Panc1 (cell line): ENCODE results near the gene KRT7. TPM values are rescaled to one million over a fixed set of nuclear protein-coding genes. Genes with fewer than 3 reads are reported as not detected.

Experiments used
- ATAC-seq: fragments of 200-7000 bp; cut with Tn5 transposase; 2 replicates; pipeline ENCODE4 v1.9.1; 2020; ENCODE audit warnings: mild to moderate bottlenecking, moderate library complexity
- BruUV-seq: library from RNA; stranded (reverse); fragments of 400-500 nt; replicated peaks from 2 replicates; lab custom pipeline; 2021; lab: Mats Ljungman, UMichigan
- CTCF ChIA-PET: fragments of 300-600 bp; sonication (Branson Sonifier 250); formaldehyde crosslinking; loops from one replicate; lab custom pipeline; 2022; ENCODE audit warnings: antibody characterized with exemption; lab: Charles Lee
- POLR2A ChIA-PET: fragments of 300-600 bp; sonication (Branson Sonifier 250); formaldehyde crosslinking; loops from one replicate; lab custom pipeline; 2022; ENCODE audit warnings: antibody characterized with exemption; lab: Charles Lee
- DNase-seq: peaks from one replicate; pipeline ENCODE4 v3.0.0-alpha.2; 2010; ENCODE audit warnings: low read depth, low spot score
- H3K27ac ChIP-seq: 2 replicates; pipeline ENCODE4 v1.5.1; 2011; ENCODE audit warnings: mild to moderate bottlenecking, low read length, inconsistent platforms
- H3K27me3 ChIP-seq: fragments of 200-500 bp; sonication (Bioruptor generic); 2 replicates; pipeline ENCODE4 v1.6.0; 2014; ENCODE audit warnings: low read length, inconsistent platforms; ENCODE audit not compliant: control insufficient read depth, insufficient read depth
- H3K36me3 ChIP-seq: fragments of 200-500 bp; sonication (Bioruptor generic); 2 replicates; pipeline ENCODE4 v1.5.1; 2014; ENCODE audit warnings: inconsistent platforms, mild to moderate bottlenecking, low read length, moderate library complexity; ENCODE audit not compliant: control insufficient read depth, insufficient read depth
- H3K4me1 ChIP-seq: 2 replicates; pipeline ENCODE4 v1.5.1; 2011; ENCODE audit warnings: inconsistent platforms, mild to moderate bottlenecking, low read length, moderate library complexity; ENCODE audit not compliant: control insufficient read depth, insufficient read depth
- H3K4me3 ChIP-seq, 2 experiments: 2 replicates each; pipeline ENCODE4 v1.5.1; 2011 to 2012; ENCODE audit warnings: low read depth in 2 of 2, low read length in 2 of 2, mild to moderate bottlenecking in 2 of 2, inconsistent platforms in 1 of 2, moderate library complexity in 1 of 2
- H3K9me3 ChIP-seq: fragments of 200-500 bp; sonication (Bioruptor generic); 2 replicates; pipeline ENCODE4 v1.5.1; 2014; ENCODE audit warnings: low read depth, mild to moderate bottlenecking, inconsistent platforms, low read length, moderate library complexity; ENCODE audit not compliant: control insufficient read depth, insufficient read depth
- POLR2AphosphoS5 ChIP-seq: IDR thresholded peaks from 2 replicates; pipeline ENCODE4 v1.6.1; 2012; ENCODE audit warnings: mild to moderate bottlenecking, low read depth, low read length, moderate library complexity
- SIN3A ChIP-seq: IDR thresholded peaks from 2 replicates; pipeline ENCODE4 v1.6.1; 2012; ENCODE audit warnings: low read depth, mild to moderate bottlenecking, low read length, moderate library complexity, borderline replicate concordance; ENCODE audit not compliant: insufficient read depth
- TCF7L2 ChIP-seq: IDR thresholded peaks from 2 replicates; pipeline ENCODE4 v1.6.1; 2011; ENCODE audit warnings: mild to moderate bottlenecking, low read depth, low read length, inconsistent platforms
- in situ Hi-C: cut with HindIII; loops from 2 replicates; pipeline ENCODE4 v1.10.0; 2016; ENCODE audit warnings: low sequenced_read_pairs, low pct_unique_long_range_greater_than_20kb
- intact Hi-C: fragments of 100-400 bp; cut with micrococcal nuclease; formaldehyde crosslinking; loops from one replicate; pipeline ENCODE4 v1.10.0; 2022; ENCODE audit not compliant: unreplicated experiment
- total RNA-seq: library from RNA; stranded (reverse); gene quantifications from one replicate; pipeline ENCODE4 v1.2.1, GENCODE V29; 2021; ENCODE audit not compliant: unreplicated experiment
- TF ChIP-seq, protein P1 (sequence below), 2 experiments: IDR thresholded peaks; 2 replicates each; pipeline ENCODE4 v1.6.1; 2011 to 2012; ENCODE audit warnings: low read depth in 2 of 2, control low read depth in 1 of 2, low read length in 1 of 2, mild to moderate bottlenecking in 1 of 2, moderate library complexity in 1 of 2; ENCODE audit not compliant: insufficient read depth in 1 of 2
- TF ChIP-seq, protein P2 (sequence below): fragments of 450-650 bp; IDR thresholded peaks from 2 replicates; pipeline ENCODE4 v1.5.1; 2017; ENCODE audit warnings: mild to moderate bottlenecking

KRT7 gene
- total RNA-seq, 1 experiment from 2014 or later: 16.8 TPM

DNA sequence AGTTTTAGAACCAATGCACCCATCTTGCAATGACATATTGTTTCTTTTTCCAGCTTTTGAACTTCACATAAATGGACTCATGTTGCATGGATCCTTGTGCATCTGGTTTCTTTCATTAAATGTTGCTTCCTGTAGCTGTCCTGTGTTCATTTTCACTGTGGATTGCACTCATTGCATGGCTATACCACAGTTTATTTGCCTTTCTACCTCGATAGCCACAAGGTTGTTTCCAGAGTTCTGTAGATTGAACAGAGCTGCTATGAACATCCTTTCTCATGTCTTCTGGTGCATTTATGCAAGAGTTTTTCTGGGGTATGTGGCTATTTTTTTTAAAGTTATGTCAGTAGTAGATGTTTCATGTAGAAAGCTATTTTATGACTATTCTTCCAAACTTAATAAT is 61.8 kb downstream of the KRT7 start:
- POLR2A ChIA-PET: no interaction called here
- no peak for TF ChIP-seq POLR2AphosphoS5

DNA sequence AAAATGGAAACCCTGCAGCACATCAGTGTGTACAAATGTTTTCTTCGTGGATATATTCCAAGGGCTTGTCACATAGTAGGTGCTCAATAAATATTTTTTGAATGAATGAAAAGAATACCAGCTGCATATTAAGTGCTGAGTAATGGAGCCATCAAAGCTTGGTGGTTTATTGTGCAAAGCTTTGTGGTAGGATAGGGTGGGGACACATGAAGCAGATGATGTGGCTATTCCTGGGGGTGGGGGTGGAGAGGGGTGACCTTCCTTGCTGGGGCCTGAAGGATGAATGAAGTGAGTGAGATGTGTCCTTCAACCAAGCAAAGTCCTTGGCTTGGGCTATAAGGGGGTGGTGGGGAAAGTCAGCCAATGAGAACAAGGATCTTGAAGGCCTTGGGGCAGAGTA is 62.6 kb downstream of the KRT7 start:
- ATAC-seq: no peak
- H3K27me3 ChIP-seq: no peaks in the 10 kb centered on the region

More for the DNA sequence above, 61.8 kb downstream of the KRT7 start:
- H3K4me1 ChIP-seq: no peaks in the 10 kb centered on the region
- ATAC-seq: no peak
- no peak for DNase-seq
- intact Hi-C loops: no loop called here
- H3K27ac ChIP-seq: no peak overlapping the region
- in situ Hi-C loops: no loop called here
- H3K27me3 ChIP-seq: no peaks in the 10 kb centered on the region
- CTCF ChIA-PET: no interaction called here
- no peak overlapping the region for H3K4me3 ChIP-seq
- no peaks in the 10 kb centered on the region for H3K36me3 ChIP-seq
- H3K9me3 ChIP-seq: no peaks in the 10 kb centered on the region
- BruUV-seq: no TSS peak

More for the DNA sequence above, 62.6 kb downstream of the KRT7 start:
- H3K27ac ChIP-seq: no peak overlapping the region
- ChIA-PET CTCF (no interaction called here), POLR2A (no interaction called here)
- no peaks in the 10 kb centered on the region for H3K9me3 ChIP-seq
- BruUV-seq: no TSS peak
- DNase-seq: no peak
- no peaks in the 10 kb centered on the region for H3K36me3 ChIP-seq
- intact Hi-C loops (no loop called here), in situ Hi-C loops (no loop called here)
- no peaks in the 10 kb centered on the region for H3K4me1 ChIP-seq
- TF ChIP-seq POLR2AphosphoS5: no peak
- TF ChIP-seq, protein P1, sequence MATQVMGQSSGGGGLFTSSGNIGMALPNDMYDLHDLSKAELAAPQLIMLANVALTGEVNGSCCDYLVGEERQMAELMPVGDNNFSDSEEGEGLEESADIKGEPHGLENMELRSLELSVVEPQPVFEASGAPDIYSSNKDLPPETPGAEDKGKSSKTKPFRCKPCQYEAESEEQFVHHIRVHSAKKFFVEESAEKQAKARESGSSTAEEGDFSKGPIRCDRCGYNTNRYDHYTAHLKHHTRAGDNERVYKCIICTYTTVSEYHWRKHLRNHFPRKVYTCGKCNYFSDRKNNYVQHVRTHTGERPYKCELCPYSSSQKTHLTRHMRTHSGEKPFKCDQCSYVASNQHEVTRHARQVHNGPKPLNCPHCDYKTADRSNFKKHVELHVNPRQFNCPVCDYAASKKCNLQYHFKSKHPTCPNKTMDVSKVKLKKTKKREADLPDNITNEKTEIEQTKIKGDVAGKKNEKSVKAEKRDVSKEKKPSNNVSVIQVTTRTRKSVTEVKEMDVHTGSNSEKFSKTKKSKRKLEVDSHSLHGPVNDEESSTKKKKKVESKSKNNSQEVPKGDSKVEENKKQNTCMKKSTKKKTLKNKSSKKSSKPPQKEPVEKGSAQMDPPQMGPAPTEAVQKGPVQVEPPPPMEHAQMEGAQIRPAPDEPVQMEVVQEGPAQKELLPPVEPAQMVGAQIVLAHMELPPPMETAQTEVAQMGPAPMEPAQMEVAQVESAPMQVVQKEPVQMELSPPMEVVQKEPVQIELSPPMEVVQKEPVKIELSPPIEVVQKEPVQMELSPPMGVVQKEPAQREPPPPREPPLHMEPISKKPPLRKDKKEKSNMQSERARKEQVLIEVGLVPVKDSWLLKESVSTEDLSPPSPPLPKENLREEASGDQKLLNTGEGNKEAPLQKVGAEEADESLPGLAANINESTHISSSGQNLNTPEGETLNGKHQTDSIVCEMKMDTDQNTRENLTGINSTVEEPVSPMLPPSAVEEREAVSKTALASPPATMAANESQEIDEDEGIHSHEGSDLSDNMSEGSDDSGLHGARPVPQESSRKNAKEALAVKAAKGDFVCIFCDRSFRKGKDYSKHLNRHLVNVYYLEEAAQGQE (IDR thresholded peaks at IDR 0.05; ENCODE audit: insufficient read depth in 1 of 2, low read depth in 2 of 2, low read length in 1 of 2): no peak
- no peak for TF ChIP-seq TCF7L2
- TF ChIP-seq, protein P2, sequence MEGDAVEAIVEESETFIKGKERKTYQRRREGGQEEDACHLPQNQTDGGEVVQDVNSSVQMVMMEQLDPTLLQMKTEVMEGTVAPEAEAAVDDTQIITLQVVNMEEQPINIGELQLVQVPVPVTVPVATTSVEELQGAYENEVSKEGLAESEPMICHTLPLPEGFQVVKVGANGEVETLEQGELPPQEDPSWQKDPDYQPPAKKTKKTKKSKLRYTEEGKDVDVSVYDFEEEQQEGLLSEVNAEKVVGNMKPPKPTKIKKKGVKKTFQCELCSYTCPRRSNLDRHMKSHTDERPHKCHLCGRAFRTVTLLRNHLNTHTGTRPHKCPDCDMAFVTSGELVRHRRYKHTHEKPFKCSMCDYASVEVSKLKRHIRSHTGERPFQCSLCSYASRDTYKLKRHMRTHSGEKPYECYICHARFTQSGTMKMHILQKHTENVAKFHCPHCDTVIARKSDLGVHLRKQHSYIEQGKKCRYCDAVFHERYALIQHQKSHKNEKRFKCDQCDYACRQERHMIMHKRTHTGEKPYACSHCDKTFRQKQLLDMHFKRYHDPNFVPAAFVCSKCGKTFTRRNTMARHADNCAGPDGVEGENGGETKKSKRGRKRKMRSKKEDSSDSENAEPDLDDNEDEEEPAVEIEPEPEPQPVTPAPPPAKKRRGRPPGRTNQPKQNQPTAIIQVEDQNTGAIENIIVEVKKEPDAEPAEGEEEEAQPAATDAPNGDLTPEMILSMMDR: no peak
- no peak for TF ChIP-seq SIN3A
- H3K4me3 ChIP-seq: no peak overlapping the region
